ENCODE data around the gene MYO5B.

DNA sequence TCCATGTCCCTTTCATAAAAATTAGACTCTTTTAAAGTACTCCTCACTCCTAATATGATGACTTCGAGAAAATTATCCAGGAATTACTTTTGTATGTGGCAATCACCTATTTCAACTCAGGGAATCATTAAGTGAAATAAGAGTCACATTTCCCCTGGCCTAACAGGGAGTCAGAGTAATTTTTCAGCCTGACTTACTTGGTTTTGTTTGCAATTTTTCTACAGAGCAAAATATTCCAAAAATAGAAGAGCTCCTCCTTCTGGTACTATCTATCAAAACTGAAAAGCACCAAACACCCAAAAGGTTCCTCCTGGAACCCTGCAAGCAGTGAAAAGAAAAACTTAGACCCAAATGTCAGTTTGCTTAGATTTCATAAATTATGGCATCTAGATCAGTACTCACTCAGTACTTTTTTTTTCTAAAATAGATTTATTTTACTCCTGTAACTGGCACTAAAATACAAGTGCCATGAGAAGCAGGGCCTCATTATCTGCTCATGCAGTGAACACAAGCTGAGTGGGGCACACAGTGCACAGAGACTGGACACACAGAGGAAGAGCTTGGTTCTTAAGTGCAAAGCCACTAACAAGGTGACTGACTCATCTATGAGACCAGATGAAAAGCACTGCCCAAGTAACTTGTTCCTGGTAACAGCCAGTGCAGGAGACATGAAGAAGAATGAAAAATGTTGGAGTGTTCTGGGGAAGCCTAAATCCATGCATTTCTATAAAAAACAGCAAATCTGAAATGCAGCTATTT lies 410.3 kb downstream of the MYO5B start:
- TF ChIP-seq CTCF (IDR thresholded peaks at IDR 0.05) (no peak), POLR2A (IDR thresholded peaks at IDR 0.05) (no peak)
